HepG2 (cell line): ENCODE measurements around the gene STH. TPM values are rescaled to one million over a fixed set of nuclear protein-coding genes. Genes with fewer than 3 reads are reported as not detected.

Experiments
- ATAC-seq: fragments of 200-7000 bp; cut with Tn5 transposase; 3 replicates; pipeline ENCODE4 v1.9.1; 2020; ENCODE audit warnings: mild to moderate bottlenecking, moderate library complexity
- BruUV-seq: library from RNA; stranded (reverse); fragments of 400-500 nt; replicated peaks from 2 replicates; lab custom pipeline; 2021; lab: Mats Ljungman, UMichigan
- CTCF ChIA-PET: fragments of 300-600 bp; formaldehyde crosslinking; extraction: SDS; loops from one replicate; lab custom pipeline; 2021; ENCODE audit warnings: low total read pairs, inconsistent platforms, low intra/inter-chr PET ratio; lab: Yijun Ruan, JAX
- POLR2A ChIA-PET: fragments of 350-600 bp; sonication (Branson Sonifier 250); formaldehyde crosslinking; loops from one replicate; lab custom pipeline; 2020; ENCODE audit warnings: antibody characterized with exemption, inconsistent platforms; lab: Yijun Ruan, JAX
- DNase-seq: peaks from one replicate; pipeline ENCODE4 v3.0.0-alpha.2; 2015; ENCODE audit warnings: low spot score
- FAIRE-seq: peaks from 3 replicates; lab custom pipeline; 2011; peaks lifted over from hg19 to GRCh38; lab: Jason Lieb, UNC
- H2AFZ ChIP-seq: one replicate; pipeline ENCODE4 v1.6.1; 2011; ENCODE audit warnings: low read length, inconsistent platforms
- H3K27ac ChIP-seq: fragments of 300-600 bp; 3 replicates; pipeline ENCODE4 v1.8.0; 2011; ENCODE audit warnings: mixed run types, mild to moderate bottlenecking, mixed read lengths, low read length, inconsistent platforms; ENCODE audit not compliant: insufficient read depth; ENCODE audit errors: extremely low read length
- H3K27me3 ChIP-seq, 2 experiments: fragments of 200-600 bp in 1 of 2; 2 replicates in 1 of 2; 3 replicates in 1 of 2; pipeline versions ENCODE4 v1.6.0 to v1.8.0; 2011; ENCODE audit warnings: low read length in 2 of 2, mild to moderate bottlenecking in 2 of 2, moderate library complexity in 2 of 2, inconsistent platforms in 1 of 2; ENCODE audit not compliant: insufficient read depth in 2 of 2, control insufficient read depth in 1 of 2
- H3K36me3 ChIP-seq, 2 experiments: fragments of 200-600 bp in 1 of 2; replicated peaks in 1 of 2; 2 replicates in 1 of 2; 3 replicates in 1 of 2; pipeline versions ENCODE4 v1.5.1 to v1.8.0; 2011; ENCODE audit warnings: low read length in 2 of 2, inconsistent platforms in 1 of 2; ENCODE audit not compliant: insufficient read depth in 2 of 2, control insufficient read depth in 1 of 2
- H3K4me1 ChIP-seq: 2 replicates; pipeline ENCODE4 v1.5.1; 2012; ENCODE audit warnings: low read length, inconsistent platforms; ENCODE audit not compliant: insufficient read depth
- H3K4me2 ChIP-seq: 2 replicates; pipeline ENCODE4 v1.6.0; 2011; ENCODE audit warnings: low read depth, low read length, inconsistent platforms
- H3K4me3 ChIP-seq, 3 experiments: fragments of 200-600 bp in 1 of 3; sonication (generic), shearing (Covaris generic) in 1 of 3; replicated peaks in 1 of 3; 2 replicates each; pipeline ENCODE4 v1.5.1; 2011 to 2016; ENCODE audit warnings: low read length in 3 of 3, inconsistent platforms in 2 of 3, low read depth in 2 of 3, mild to moderate bottlenecking in 2 of 3, control low read depth in 1 of 3, mixed read lengths in 1 of 3; ENCODE audit not compliant: insufficient read depth in 1 of 3
- H3K79me2 ChIP-seq: one replicate; pipeline ENCODE4 v1.6.1; 2011; ENCODE audit warnings: low read length, inconsistent platforms; ENCODE audit not compliant: insufficient read depth
- H3K9ac ChIP-seq: 2 replicates; pipeline ENCODE4 v1.6.0; 2011; ENCODE audit warnings: mild to moderate bottlenecking, low read depth, low read length, inconsistent platforms; ENCODE audit not compliant: insufficient read depth
- H3K9me3 ChIP-seq: 2 replicates; pipeline ENCODE4 v1.5.1; 2012; ENCODE audit warnings: mild to moderate bottlenecking, low read length
- H4K20me1 ChIP-seq: 2 replicates; pipeline ENCODE4 v1.6.0; 2011; ENCODE audit warnings: inconsistent platforms, mild to moderate bottlenecking, low read length, moderate library complexity; ENCODE audit not compliant: insufficient read depth
- FOXC1 ChIP-seq: sonication (generic); formaldehyde crosslinking; IDR thresholded peaks from 2 replicates; pipeline ENCODE4 v1.8.0; 2022; ENCODE audit warnings: mild to moderate bottlenecking, missing genetic modification reagents, borderline replicate concordance
- ZMYM4 ChIP-seq: sonication (generic); formaldehyde crosslinking; IDR thresholded peaks from 2 replicates; pipeline ENCODE4 v1.8.1; 2023; ENCODE audit warnings: mild to moderate bottlenecking, missing genetic modification reagents
- WGBS: methylation state at CpG from one replicate; pipeline ENCODE4 v1.1.6; 2017; ENCODE audit warnings: low lambda C conversion rate; 5-methylcytosine and 5-hydroxymethylcytosine counted together
- in situ Hi-C: cut with HindIII; loops from 2 replicates; pipeline ENCODE4 v1.10.0; 2017; ENCODE audit warnings: low pct_unique_long_range_greater_than_20kb; ENCODE audit not compliant: extremely low pct_ligation_motif_present
- intact Hi-C: fragments of 100-400 bp; cut with micrococcal nuclease; formaldehyde crosslinking; loops from one replicate; pipeline ENCODE4 v1.10.0; 2022; ENCODE audit not compliant: unreplicated experiment
- polyA plus RNA-seq, 8 experiments: library from polyadenylated mRNA; depleted of rRNA in 3 of 8; stranded (reverse) in 7 of 8; unstranded in 1 of 8; fragments of >200 nt; fragmentation: Illumina TruSeq in 4 of 8; extraction: Trizol in 4 of 8; gene quantifications; 2 replicates each; pipeline versions ENCODE4 v1.2.1 to v1.2.3, GENCODE V29; 2011 to 2016; ENCODE audit warnings: low read depth in 4 of 8, missing spikeins in 1 of 8, mixed read lengths in 1 of 8; ENCODE audit not compliant: insufficient read depth in 1 of 8
- total RNA-seq, 5 experiments: library from RNA; depleted of rRNA; stranded (reverse); fragments of >200 nt; fragmentation: Illumina TruSeq; extraction: Trizol; gene quantifications; 2 replicates each; pipeline ENCODE4 v1.2.3, GENCODE V29; 2016; ENCODE audit warnings: low read depth in 1 of 5
- TF ChIP-seq, protein P1 (sequence below): sonication (generic); formaldehyde crosslinking; IDR thresholded peaks from 2 replicates; pipeline ENCODE4 v1.5.0; 2020; ENCODE audit warnings: mild to moderate bottlenecking, missing genetic modification reagents, borderline replicate concordance

Gene STH
- total and polyA plus RNA-seq, 2 of the 13 experiments (the other 11 are each of a cell fraction or from before 2014, with no cell fraction given), result not detected

DNA sequence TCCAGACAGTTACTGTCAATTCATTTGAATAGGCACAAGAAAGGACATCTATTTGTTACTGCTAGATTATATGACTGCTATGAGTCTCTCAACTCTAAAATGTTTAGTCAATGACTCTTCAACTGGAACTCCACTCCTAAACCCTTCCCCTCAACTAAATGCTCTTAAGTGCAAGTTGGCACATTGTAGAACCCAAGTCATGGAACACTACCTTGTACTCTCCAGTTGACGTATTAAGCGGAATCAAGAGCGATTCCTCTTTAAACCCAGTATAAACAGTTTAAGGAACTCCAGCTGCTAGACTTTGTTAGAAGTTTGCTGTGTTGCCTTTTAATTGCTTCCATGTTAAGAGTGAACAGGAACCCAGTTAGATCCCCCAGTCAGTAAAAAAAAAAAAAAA lies 44.6 kb downstream of the STH start:
- BruUV-seq, result no TSS peak
- FAIRE-seq (no peak), DNase-seq (no peak), ATAC-seq (no peak)
- Histone ChIP-seq H3K27me3 (no peaks in the 10 kb centered on the region), H3K79me2 (peaks cover 3% of the 10 kb centered on the region), H3K36me3 (peaks cover 43 to 86% of the 10 kb centered on the region in 2 experiments), H3K4me1 (peaks cover 12% of the 10 kb centered on the region; the same call in 1 of the 2 replicates), H3K4me2 (no peak overlapping the region), H3K4me3 (no peak overlapping the region), H2AFZ (no peak overlapping the region), H4K20me1 (0 out of 2 replicates have a peak, but pooled peaks cover 4% of the 10 kb centered on the region), H3K27ac (no peak overlapping the region), H3K9ac (no peak overlapping the region), H3K9me3 (no peaks in the 10 kb centered on the region)
- intact Hi-C loops (loop anchor here (1.0 kb wide), 2 partner anchors 41 to 149 kb away; no protein-coding TSS in a partner anchor), in situ Hi-C loops (loop anchor here (5.0 kb wide), 1 partner anchor 41 kb away; no protein-coding TSS in a partner anchor)
- ChIA-PET POLR2A (no interaction called here), CTCF (interaction anchor here (1.2 to 2.9 kb wide), 5 partner anchors 18 to 169 kb away, joined by 3 to 37 read pairs (median 6); partner anchors contain the start of gene KANSL1)
- TF ChIP-seq FOXC1 (CRISPR knock-in tag), result no peak
- TF ChIP-seq, protein P1, sequence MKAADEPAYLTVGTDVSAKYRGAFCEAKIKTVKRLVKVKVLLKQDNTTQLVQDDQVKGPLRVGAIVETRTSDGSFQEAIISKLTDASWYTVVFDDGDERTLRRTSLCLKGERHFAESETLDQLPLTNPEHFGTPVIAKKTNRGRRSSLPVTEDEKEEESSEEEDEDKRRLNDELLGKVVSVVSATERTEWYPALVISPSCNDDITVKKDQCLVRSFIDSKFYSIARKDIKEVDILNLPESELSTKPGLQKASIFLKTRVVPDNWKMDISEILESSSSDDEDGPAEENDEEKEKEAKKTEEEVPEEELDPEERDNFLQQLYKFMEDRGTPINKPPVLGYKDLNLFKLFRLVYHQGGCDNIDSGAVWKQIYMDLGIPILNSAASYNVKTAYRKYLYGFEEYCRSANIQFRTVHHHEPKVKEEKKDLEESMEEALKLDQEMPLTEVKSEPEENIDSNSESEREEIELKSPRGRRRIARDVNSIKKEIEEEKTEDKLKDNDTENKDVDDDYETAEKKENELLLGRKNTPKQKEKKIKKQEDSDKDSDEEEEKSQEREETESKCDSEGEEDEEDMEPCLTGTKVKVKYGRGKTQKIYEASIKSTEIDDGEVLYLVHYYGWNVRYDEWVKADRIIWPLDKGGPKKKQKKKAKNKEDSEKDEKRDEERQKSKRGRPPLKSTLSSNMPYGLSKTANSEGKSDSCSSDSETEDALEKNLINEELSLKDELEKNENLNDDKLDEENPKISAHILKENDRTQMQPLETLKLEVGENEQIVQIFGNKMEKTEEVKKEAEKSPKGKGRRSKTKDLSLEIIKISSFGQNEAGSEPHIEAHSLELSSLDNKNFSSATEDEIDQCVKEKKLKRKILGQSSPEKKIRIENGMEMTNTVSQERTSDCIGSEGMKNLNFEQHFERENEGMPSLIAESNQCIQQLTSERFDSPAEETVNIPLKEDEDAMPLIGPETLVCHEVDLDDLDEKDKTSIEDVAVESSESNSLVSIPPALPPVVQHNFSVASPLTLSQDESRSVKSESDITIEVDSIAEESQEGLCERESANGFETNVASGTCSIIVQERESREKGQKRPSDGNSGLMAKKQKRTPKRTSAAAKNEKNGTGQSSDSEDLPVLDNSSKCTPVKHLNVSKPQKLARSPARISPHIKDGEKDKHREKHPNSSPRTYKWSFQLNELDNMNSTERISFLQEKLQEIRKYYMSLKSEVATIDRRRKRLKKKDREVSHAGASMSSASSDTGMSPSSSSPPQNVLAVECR (CRISPR knock-in tag), result 0 out of 2 replicates have a peak, but pooled peaks have one; percentile 3
- 0 out of 2 replicates have a peak, but pooled peaks have one; percentile 0 for TF ChIP-seq ZMYM4 (CRISPR knock-in tag)
- WGBS, result 98% methylated on average over 3 of the region's 3 CpGs
